DOHH2 (cell line): ENCODE data around the gene GOT2.

ENCODE experiments used
- EZH2phosphoT487 ChIP-seq: fragments of 200-600 bp; sonication (generic); IDR thresholded peaks from 2 replicates; pipeline ENCODE4 v1.6.1; 2017; ENCODE audit warnings: borderline replicate concordance, mild to moderate bottlenecking, antibody characterized with exemption, low read length, moderate library complexity, mixed read lengths
- TF ChIP-seq, protein P1 (sequence below): fragments of 200-600 bp; sonication (generic); IDR thresholded peaks from one replicate; pipeline ENCODE4 v1.5.1; 2014; ENCODE audit warnings: antibody characterized with exemption, mild to moderate bottlenecking, low read depth, low read length; ENCODE audit not compliant: poor library complexity, severe bottlenecking

DNA sequence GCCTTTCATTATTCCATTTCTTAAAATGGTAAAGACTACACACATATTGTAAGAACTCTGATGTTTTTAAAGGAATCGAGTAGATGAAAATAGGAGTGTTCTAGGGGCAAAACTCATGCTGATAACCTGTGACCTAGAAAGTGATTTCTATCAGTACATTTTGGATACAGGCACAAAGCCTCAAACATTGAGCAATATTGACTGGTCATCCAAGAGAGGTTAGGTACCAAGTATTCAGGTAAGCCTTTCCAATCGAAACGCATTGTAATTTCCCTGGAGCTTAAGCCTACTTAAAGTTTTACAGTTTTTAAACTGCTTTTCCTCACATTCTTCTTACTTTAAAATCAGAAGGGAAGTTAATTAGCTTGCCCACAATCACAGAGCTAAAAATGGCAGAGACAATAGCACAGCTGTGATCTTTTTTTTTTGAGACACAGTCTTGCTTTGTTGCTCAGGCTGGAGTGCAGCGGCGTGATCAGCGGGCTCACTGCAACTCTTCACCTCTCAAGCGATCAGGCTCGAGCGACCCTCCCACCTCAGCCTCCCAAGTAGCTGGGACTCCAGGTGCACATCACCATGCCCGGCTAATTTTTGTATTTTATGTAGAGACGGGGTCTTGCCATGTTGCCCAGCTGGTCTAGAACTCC is 3.3 kb downstream of the GOT2 start:
- TF ChIP-seq, protein P1, sequence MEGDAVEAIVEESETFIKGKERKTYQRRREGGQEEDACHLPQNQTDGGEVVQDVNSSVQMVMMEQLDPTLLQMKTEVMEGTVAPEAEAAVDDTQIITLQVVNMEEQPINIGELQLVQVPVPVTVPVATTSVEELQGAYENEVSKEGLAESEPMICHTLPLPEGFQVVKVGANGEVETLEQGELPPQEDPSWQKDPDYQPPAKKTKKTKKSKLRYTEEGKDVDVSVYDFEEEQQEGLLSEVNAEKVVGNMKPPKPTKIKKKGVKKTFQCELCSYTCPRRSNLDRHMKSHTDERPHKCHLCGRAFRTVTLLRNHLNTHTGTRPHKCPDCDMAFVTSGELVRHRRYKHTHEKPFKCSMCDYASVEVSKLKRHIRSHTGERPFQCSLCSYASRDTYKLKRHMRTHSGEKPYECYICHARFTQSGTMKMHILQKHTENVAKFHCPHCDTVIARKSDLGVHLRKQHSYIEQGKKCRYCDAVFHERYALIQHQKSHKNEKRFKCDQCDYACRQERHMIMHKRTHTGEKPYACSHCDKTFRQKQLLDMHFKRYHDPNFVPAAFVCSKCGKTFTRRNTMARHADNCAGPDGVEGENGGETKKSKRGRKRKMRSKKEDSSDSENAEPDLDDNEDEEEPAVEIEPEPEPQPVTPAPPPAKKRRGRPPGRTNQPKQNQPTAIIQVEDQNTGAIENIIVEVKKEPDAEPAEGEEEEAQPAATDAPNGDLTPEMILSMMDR: no peak
- TF ChIP-seq EZH2phosphoT487: no peak
